A204.1 (cell line): ENCODE results near the gene CTNNA2.

Source experiments
- FAIRE-seq: peaks from 2 replicates; lab custom pipeline; 2012; peaks lifted over from hg19 to GRCh38; lab: Jason Lieb, UNC

CTNNA2 gene

GRCh38 chr2:80222644-80223043 is 709.8 kb downstream of the CTNNA2 start:
- FAIRE-seq: no peak

- no peak for FAIRE-seq
These were observed 718.6 kb downstream of the CTNNA2 start for GRCh38 chr2:80231421-80231820.

- no peak for FAIRE-seq
These were observed 720.5 kb downstream of the CTNNA2 start for GRCh38 chr2:80233333-80233732.

- FAIRE-seq: no peak
These were observed 726.0 kb downstream of the CTNNA2 start for GRCh38 chr2:80238692-80239469.

- no peak for FAIRE-seq
These were observed 729.6 kb downstream of the CTNNA2 start for GRCh38 chr2:80242355-80242910.

GRCh38 chr2:80244905-80245584 is 732.2 kb downstream of the CTNNA2 start:
- no peak for FAIRE-seq

- no peak for FAIRE-seq
These were observed 733.7 kb downstream of the CTNNA2 start for GRCh38 chr2:80246534-80246933.

- FAIRE-seq: no peak
These were observed 734.5 kb downstream of the CTNNA2 start for GRCh38 chr2:80247339-80247738.

GRCh38 chr2:80248146-80248545 is 735.3 kb downstream of the CTNNA2 start:
- no peak for FAIRE-seq

GRCh38 chr2:80252294-80252986 is 739.6 kb downstream of the CTNNA2 start:
- no peak for FAIRE-seq

- peak; percentile 19 for FAIRE-seq
These were observed 743.3 kb downstream of the CTNNA2 start for GRCh38 chr2:80255918-80256781.

GRCh38 chr2:80256782-80257167 is 743.9 kb downstream of the CTNNA2 start:
- FAIRE-seq: no peak

- no peak for FAIRE-seq
These were observed 744.6 kb downstream of the CTNNA2 start for GRCh38 chr2:80257450-80257849.

- FAIRE-seq: no peak
These were observed 745.5 kb downstream of the CTNNA2 start for GRCh38 chr2:80258341-80258740.

GRCh38 chr2:80258793-80259192 is 745.9 kb downstream of the CTNNA2 start:
- no peak for FAIRE-seq

- no peak for FAIRE-seq
These were observed 746.4 kb downstream of the CTNNA2 start for GRCh38 chr2:80259292-80259691.

- FAIRE-seq: no peak
These were observed 753.4 kb downstream of the CTNNA2 start for GRCh38 chr2:80266231-80266630.

- FAIRE-seq: no peak
These were observed 757.0 kb downstream of the CTNNA2 start for GRCh38 chr2:80269806-80270205.

- FAIRE-seq: no peak
These were observed 767.7 kb downstream of the CTNNA2 start for GRCh38 chr2:80280598-80280997.

GRCh38 chr2:80281049-80281448 is 768.2 kb downstream of the CTNNA2 start:
- no peak for FAIRE-seq

GRCh38 chr2:80288576-80288975 is 775.7 kb downstream of the CTNNA2 start:
- FAIRE-seq: no peak

- FAIRE-seq: no peak
These were observed 778.8 kb downstream of the CTNNA2 start for GRCh38 chr2:80291656-80292055.
